Endometrial microvascular endothelial cells (primary cell): Measurements from ENCODE around the gene SECISBP2L. TPM values are rescaled to one million over a fixed set of nuclear protein-coding genes. Genes with fewer than 3 reads are reported as not detected.

Experiments
- in situ Hi-C: cut with HindIII; loops from 2 replicates; pipeline ENCODE4 v1.10.0; 2017; ENCODE audit warnings: low sequenced_read_pairs, low pct_unique_long_range_greater_than_20kb; ENCODE audit errors: inconsistent ontology term
- total RNA-seq: library from RNA; depleted of rRNA; stranded (reverse); fragments of >200 nt; gene quantifications from one replicate; pipeline ENCODE4 v1.2.3, GENCODE V29; 2015; ENCODE audit errors: inconsistent ontology term

SECISBP2L gene
- total RNA-seq, 1 donor from 2014 or later: 28.0 TPM

DNA sequence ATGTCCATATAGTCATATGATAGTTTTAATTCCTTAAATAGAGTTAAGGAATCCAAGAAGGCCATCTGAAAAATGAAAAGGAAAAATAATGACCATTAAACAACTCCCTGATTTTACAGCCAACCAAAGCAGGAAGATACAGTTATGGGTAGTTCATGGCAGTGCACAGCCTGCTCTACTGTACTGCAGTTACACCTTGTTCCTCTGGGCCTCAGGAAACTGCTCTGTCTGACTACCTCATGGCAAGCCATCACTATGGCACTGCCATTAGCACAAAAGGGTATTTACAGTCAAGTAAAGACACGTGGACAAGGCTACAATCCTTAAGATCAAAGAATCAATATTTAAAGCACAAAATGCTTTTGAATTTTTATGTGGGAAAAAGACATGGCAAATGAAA lies 19.5 kb downstream of the SECISBP2L start:
- in situ Hi-C loops: loop anchor here (25.0 kb wide), 1 partner anchor 111 kb away; no protein-coding TSS in a partner anchor

DNA sequence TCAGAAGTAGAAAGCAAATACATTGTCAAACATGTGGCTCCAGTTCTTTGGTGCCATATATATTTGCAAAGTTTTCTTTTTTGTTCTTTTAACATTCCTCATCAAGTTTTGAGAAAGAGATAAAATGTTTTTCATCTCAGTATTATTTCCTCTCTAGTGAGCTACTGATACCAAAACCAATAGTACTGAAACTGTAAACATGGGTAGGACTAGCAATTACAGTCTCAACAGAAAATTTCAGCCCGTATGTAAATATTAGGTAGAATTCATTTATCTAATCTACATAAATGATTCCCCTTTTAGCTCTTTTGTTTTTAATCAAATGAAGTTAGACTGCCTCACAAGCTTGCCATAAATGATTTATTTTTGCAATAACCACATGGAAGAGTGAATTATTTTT lies 21.4 kb downstream of the SECISBP2L start:
- in situ Hi-C loops: loop anchor here (25.0 kb wide), 1 partner anchor 112 kb away; no protein-coding TSS in a partner anchor

DNA sequence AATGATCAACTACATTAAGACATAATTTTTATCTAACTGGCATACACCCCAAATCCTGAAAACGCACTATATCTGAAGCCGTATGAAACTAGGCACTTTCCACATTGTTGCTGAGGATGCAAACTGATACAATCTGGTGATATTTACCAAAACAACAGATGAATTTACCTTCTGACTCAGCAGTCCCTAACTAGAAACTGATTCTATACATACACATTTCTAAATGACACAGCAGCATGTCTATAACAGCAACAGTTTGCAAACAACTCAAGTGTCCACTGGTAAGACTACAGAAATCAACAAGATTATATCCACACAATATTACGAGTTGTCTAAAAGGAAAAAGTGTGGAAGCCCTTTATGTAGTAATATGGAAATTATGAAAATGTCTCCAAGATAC lies 22.9 kb downstream of the SECISBP2L start:
- in situ Hi-C loops: no loop called here

DNA sequence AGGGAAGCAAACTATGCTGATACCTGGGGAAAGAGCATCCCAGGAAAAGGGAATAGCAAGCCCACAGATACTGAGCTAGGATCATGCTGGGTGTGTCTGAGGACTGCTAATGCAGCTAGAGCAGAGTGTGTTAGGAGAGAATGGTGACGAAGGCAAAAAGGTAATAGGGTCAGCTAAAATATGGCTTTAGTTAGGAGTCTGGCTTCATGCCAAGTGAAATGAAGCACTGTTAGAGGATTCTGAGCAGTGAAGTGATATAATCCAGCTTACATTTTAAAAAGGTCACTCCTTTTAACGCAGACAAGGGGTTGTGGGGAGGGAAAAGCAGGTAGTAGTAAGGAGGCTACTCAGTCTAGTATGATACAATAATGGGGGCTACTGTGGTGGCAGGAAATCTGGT lies 30.4 kb downstream of the SECISBP2L start:
- in situ Hi-C loops: no loop called here

DNA sequence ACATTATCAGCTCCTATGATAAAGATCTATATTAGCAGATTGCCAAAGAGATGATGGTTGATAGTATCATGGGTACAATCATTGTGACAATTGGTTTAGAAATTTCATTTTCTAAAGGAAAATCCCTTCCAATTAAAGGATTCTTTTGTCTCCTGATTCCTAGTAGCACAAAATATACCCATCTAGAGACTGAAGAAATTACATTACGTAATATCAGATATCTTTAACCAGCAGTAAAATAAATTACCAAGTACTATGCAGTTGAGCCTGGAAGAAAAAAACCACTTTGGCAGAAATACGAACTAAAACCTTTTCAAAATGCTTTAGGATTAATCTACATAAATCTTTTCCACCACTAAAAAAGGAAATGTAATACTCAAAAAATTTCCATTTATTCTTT lies 46.9 kb downstream of the SECISBP2L start:
- in situ Hi-C loops: no loop called here

DNA sequence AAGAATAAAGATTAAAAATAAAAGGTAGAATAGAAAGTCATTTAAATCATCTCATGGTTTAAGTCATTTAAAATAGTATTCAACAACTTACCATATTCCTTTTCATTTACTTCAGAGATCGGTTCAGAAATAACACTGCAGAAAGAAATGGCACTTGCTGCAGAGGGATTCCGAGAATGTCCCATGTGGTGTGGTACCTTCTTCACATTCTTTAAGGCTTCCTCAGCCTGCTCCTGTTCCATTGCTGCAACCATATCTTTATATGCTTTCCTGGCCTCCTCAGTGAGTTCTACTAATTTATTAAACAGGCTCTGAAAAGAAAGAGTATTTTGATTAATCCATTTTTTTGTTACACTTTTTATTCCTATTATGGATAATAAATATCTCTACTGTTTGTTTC lies 50.0 kb downstream of the SECISBP2L start:
- in situ Hi-C loops: no loop called here

DNA sequence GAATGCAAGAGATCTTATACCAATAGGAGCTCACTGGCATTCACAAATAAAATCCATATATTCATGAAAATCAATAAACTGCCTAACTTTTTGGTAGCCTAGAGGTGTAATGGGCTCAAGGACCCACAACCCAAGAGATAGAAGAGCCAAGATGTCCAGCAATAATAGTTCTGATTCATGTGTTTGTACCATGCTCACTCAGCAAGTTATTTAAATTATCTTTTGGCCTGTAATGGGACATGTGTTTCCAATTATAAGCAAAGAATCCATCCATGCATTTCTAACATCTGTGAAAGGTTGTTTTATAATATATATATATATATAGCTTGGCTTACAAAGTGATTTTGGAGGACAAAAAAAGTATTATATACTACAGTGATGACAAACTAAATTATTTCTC lies 52.9 kb downstream of the SECISBP2L start:
- in situ Hi-C loops: no loop called here

DNA sequence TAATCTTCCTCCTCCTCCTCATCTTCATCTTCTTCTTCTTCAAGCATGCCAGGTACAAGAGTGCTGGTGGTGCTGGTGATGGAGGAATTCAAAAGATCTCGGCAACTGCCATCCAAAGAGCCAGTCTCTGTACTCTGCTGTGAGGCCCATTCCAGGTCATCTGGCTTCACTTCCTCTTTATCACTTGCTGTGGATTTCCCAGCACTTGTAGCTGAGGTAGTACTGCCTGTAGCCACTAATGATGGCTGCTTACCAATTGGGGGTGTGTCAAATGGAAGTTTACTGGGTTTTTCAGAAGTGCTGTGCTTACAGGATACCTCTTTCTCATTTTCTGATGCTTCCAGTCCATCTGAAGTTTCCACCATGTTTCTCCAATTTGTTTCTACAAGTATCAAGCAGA lies 53.7 kb downstream of the SECISBP2L start:
- in situ Hi-C loops: no loop called here

DNA sequence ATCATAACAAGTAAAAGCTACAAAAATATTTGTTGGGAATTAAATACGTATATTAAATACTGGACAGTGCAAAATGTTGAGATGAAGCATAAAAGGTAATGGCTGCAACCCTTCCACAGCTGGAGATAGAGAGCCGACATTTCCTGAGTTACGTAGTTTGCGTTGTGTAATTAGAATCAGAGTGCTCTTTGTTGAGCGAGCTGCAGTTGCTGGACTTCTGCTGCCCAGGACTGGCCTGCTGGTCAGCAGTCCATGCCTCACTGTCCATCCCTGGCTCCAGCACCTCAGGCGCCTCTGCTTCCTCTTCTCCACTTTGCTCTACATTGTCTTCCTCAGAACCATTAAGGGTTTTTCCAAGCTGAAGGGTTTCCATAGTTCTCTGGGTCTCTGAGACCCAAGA lies 54.1 kb downstream of the SECISBP2L start:
- in situ Hi-C loops: no loop called here

DNA sequence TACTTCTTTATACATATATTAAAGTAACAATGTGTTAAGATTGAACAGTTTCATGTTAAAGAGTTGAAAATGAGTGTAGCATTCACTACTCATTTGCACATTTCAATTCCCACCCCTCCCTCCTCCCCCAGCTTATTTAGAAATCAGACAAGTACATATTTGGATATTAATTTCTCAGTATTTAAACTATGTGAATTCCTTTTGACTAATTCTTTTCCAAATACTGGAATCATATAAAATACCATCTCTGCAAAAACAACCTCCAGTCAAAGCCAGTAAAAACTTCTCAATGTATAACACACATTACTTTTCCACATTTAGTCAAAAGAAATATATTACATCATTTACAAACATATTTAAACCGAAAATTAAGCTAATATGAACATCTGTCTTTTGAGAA lies 57.1 kb downstream of the SECISBP2L start:
- in situ Hi-C loops: no loop called here

DNA sequence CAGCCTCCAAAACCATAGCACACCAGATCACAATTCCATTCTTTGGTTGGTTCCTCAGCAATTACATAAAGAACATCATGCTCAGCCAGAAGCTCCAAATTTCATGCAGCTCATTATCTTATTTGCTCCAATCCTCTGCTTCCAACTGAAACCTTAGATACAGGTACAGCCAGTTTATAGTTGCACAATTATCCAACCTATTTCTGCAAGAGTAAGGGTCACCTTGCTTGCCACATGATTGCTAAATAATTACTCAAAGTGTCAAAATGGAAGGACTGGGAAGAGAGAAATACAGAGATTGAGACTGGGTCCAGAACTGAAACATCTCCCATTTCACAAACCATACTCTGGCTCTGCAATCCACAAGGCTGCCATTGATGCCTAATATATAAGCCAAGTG lies 59.1 kb downstream of the SECISBP2L start:
- in situ Hi-C loops: no loop called here

DNA sequence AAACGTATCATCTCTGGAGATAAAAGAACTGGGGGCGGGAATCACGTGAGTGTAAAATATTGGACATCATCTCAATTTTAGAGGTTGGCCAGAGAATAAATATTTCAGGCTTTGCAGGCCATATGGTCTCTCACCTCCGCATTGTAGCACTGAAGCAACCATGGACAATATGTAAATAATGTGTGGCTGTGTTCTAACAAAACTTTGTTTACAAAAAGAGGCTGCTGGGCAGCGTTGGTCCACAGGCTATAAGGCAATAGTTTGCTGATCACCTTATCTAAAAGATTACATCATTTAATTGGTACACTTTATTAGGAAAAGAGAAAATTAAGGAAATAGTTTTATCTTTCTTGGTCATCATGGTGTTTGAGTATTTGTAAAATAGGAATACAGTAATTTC lies 60.0 kb downstream of the SECISBP2L start:
- in situ Hi-C loops: no loop called here

DNA sequence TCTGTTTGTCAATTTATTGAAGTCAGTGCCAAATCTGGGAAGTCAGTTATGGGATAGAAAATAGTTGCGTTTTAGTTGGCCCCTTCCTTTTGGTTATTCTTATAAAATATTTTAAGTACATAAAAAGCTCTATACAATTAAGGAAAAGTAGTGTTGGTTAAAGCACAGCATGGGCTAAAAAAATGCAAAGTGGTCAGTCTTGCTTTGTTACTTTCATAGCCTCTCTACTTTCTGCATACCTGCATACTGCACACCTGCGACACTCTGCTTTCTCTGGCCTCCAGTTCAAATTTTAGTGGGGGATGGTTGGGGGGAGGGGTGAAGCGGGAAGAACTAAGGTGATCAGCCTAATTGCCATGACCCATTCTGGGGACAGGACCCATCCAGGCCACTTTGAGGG lies 60.7 kb downstream of the SECISBP2L start:
- in situ Hi-C loops: no loop called here

DNA sequence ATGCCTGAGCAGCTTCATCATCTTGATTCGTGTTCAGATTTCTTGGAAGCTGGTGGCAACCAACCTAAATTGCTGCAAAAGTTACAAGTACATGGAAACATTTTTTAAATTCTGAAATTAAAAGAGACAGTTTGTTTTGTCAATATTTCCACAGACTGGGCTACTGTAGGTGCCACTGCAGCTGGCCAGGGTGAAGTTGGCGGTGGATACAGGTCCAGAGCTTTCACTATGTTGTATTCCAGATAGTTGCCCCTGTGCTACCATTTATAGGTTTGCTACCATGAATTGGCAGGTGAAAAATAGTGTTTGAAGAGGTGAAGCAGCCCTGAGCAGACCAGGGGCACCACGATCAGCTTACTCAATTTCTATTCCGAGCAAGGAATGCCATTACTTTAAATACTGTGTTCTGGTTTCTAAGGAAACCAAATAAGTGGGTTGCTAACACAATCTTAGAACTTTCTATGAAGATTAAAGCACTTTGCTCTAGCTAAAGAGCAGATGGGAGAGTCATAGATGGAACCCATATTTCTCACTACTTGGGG lies 61.4 kb downstream of the SECISBP2L start:
- in situ Hi-C loops: no loop called here

DNA sequence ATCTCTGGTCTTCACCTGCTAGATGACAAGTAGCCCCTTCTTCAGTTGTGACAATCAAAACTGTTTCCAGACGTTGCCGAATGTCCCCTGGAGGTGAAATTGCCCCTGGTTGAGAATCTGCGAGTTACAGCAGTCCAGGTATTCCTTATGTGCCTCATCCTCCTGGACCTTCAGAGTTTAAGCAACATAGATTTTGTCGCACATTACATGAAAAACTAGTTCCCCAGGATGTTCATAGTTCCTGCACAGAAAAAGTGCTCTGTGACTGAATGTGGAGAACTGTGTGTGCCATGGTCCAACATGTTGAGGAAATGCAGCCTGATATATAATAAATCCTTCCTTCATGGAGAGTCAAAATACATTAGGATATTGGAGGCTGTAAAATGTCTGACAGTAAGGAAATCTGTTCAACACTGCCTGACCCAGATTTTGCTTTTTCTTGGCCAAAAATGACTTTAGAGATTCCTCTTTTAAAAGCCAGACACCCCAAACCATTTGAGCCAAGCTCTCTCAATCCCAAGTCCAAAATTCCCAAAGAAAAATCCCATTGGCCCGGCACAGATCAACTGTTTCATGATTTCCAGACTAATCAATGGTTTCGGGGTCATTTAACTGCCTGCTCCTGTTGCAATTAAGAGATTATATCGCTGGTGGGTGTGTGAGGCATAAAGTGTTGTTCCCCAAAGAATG lies 62.1 kb downstream of the SECISBP2L start:
- in situ Hi-C loops: no loop called here

DNA sequence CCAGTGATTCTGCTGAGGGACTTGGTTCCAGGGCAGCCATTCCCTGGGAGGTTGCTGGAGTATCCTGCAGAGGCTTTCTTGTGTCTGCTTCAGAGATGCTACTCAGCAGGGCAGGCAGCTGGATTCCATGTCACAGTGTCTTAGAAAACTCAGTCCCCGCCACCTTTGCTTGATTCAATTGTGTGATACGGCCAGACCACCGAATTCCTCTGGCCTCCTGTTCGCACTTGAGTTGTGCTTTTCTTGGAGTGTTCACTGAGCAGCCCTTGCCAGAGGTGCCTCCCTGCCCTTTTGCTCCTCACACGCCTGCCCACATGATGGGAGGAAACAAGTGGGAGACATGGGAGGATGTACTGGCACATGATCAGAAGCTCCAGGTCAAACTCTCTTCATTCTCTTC lies 62.9 kb downstream of the SECISBP2L start:
- in situ Hi-C loops: no loop called here

DNA sequence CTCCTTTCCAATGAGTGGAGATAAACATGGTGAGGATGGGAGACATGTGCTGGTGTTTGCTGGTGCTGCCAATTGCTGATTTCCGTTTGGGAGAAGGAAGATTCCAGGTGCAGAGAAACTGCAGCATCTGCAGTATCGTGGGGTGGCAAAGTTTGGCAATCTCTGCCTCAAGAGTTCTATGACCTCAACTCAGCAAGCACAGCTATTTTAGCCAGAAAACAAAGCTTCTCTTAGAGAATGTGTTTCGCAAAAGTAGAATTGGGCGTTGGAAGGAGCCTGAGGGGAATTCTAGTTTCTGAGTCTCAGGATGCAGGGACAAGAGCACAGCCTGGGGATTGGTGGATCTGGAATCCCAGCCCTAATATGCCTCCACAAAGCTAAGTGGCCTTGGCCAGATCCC lies 64.3 kb downstream of the SECISBP2L start:
- in situ Hi-C loops: no loop called here

DNA sequence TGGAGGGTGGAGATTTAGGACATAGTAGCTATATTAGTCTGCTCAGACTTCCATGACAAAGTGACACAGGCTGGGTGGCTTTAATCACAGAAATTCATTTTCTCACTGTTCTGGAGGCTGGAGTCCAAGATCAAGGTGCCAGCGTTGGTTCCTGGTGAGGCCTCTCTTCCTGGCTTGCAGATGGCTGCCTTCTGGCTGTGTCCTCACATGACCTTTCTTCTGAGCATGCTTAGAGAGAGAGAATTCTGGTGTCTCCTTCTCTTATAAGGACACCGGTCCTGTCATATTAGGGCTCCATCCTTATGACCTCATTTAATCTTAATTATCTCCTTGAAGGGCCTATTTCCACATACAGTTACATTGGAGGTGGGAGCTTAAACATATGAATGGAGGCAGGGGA lies 67.6 kb downstream of the SECISBP2L start:
- in situ Hi-C loops: no loop called here

DNA sequence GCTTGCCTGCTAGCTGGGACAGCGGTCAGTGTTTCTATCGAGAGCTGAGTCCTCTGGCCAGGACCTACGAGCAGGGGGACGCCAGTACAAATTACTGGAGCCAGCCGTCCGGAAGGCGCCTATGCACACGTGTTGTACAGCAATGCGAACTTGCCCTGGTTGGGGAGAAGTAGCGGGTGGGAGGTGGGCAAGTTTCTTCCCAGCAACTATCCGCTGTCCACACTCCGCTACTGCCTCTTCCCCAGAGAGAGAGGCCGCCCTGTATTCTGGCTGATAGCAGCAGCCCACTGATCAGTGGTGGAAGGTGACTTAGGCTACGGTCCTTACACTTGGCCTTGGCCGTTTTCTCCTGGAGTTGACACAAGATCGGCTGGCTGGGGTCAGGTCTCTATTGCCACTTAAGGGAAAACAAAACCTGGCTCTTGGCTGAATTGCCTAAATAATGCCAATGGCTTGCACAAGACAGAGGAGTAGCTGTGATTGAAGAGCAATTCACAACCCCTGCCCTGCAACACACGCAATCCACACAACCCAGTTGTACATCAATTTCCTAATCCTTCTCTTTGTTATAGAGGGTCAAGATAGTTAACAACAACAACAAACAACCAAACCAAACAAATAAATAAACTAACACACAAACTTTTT lies 69.7 kb downstream of the SECISBP2L start:
- in situ Hi-C loops: no loop called here
